ENCODE measurements around the gene DLAT.
"Not testable (repeated sequence)": the region's sequence is repeated elsewhere in the genome, so short reads cannot be mapped to it uniquely, and the experiment has no call there.

Gene DLAT

DNA sequence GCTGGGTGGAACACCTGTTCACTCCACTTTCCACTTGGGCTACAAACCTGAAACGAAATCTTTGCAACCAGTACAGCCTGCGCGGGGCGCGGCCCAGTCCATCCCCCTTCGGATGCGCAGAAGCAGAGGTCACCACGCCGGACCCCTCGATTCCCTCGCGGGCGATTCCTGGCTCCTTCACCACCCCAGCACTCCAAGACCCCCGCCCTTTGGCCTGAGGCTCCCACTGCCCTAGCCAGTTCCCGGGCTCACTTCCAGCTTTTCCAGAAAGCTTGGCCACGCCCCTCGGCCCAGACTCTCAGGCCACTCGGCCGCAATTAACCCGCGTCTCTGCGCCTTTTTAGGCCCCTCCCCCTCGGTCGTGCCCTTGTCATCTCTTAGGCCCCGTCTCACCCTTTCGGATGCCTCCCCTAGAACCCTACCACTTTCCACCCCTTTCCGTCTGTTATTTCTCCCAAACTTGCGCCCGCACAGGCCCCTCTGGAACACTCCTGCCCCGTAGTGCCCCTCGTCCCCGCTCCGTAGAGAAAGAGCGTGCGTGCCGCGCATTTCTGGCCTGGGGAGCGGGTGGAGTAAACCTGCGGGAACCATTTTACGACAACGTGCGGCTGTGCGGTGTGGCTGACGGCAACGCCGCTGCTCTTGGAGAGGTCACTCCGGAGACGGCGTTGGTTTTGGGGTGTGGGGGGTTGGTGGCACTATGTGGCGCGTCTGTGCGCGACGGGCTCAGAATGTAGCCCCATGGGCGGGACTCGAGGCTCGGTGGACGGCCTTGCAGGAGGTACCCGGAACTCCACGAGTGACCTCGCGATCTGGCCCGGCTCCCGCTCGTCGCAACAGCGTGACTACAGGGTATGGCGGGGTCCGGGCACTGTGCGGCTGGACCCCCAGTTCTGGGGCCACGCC is at the start of gene DLAT:
Gene DLAT (plus strand): TSS at position 636 of the 906 bp plus-strand sequence. CDS start 65 bp downstream, at position 701.
- DNase-seq (ENCODE audit: low read depth in 1 of 2, low spot score in 1 of 2): peak; percentile 63 to 68

DNA sequence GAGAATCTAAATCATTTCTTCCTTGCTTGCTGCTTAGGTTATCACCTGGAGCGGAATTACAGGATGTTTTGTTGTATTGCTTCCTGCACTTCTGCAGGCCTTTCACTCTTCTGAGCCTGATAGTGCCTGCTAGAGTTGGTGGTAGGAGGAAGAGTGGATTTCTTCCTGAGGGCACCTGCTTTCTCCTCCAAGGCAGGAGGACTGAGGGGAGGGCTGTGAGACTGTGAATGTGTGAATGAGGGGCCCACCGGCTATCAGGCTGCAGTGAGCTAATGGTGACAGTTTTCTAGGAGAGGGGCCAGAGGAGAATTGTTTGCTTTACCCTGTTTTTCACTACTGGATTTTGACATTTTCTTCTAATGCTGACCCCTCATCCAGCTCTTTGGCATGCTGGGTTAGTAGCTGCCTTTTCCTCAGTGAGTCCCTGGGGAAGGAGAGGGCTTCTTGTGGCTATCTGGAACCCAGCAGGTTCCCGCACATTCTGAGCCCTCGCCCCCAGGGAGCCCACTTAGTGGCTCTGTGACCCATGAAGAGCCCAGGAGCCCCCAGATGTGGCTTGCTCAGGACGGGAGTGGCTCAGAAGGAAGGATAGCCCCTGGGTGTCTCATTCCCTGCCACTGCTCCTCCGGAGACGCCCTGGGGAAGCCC is 49.0 kb upstream of the DLAT start:
- no peak for DNase-seq (ENCODE audit: low read depth in 1 of 2, low spot score in 1 of 2)

- no peak for DNase-seq (ENCODE audit: low read depth in 1 of 2, low spot score in 1 of 2)
Measured at GRCh38 chr11:111976767-111977145, 48.5 kb upstream of the DLAT start.

- DNase-seq (ENCODE audit: low read depth in 1 of 2, low spot score in 1 of 2): peak in 1 of 2 donors; percentile 3
Measured at GRCh38 chr11:111977146-111978027, 47.8 kb upstream of the DLAT start.

GRCh38 chr11:111978028-111978771 is 47.0 kb upstream of the DLAT start:
- DNase-seq (ENCODE audit: low read depth in 1 of 2, low spot score in 1 of 2): no peak

- DNase-seq (ENCODE audit: low read depth in 1 of 2, low spot score in 1 of 2): no peak
Measured at GRCh38 chr11:111980062-111980461, 45.1 kb upstream of the DLAT start.

DNA sequence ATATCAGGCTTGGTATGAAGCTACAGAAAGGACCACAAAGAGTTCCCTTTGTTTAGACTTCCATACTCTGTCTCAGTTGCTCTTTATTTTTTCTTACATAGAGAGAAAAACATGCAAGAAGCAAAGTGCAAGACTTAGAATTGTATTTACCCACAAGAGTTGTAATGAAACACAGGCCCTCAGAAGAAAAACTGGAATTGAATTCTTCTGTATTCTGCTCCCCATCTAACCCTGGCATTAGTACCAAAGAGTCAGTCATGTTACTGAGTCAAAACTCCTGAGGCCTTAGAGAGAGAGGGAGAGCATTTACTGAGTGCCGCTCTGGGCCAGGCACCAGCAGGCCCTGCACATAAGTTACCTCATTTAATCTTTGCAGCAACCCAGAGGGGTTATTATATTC is 43.9 kb upstream of the DLAT start:
- DNase-seq (ENCODE audit: low read depth in 1 of 2, low spot score in 1 of 2): no peak

GRCh38 chr11:111982019-111982464 is 43.2 kb upstream of the DLAT start:
- DNase-seq (ENCODE audit: low read depth in 1 of 2, low spot score in 1 of 2): peak; percentile 7 to 23

DNA sequence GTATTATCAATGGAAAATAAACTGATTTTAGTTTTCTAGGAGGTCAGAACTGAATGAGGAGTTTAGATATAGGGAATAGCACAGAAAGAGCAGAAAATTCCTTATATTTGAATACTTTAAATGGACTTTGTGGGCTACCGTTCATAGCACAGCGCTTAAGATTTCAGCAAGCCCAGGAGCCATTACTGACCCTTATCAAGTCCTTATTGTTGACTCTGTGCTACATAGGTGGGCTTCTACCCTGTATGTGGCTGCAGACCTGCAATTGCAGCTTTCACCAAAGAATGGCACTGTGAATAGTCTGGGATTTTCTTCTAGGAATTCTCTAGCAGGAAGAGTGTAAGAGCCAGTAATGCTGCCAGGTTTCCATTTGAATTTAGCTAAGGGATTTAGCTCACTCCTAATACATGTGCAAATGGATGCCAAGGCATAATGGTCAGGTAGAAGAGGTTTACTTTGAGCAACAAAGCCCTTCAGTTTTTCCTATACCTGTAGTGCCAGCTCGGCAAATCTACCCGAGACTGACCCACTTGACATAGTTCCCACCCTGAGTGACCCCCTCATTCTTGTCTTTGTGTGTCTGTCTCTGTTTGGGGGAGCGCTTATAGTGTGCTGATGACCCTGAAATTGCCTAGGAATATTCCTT is 42.5 kb upstream of the DLAT start:
- no peak for DNase-seq (ENCODE audit: low read depth in 1 of 2, low spot score in 1 of 2)

GRCh38 chr11:111983187-111983986 is 41.8 kb upstream of the DLAT start:
- DNase-seq (ENCODE audit: low read depth in 1 of 2, low spot score in 1 of 2): no peak

- DNase-seq (ENCODE audit: low read depth in 1 of 2, low spot score in 1 of 2): no peak
Measured at GRCh38 chr11:111986589-111986988, 38.6 kb upstream of the DLAT start.

DNA sequence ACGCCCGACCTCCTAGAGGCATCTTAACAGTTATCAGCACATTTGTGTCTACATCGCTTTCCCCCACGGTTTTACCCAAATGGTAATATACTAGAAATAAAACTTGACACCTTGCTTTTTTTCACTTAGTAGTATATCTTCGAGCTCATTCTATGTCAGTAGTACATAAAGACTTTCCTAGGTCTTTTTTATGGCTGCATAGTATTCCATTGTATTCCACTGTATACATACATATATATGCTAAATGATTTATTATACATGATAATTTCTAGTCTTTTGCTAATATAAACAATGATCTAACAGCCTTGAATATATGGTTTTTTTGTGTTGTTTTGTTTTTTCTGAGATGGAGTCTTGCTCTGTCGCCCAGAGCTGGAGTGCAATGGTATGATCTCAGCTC is 34.8 kb upstream of the DLAT start:
- no peak for DNase-seq (ENCODE audit: low read depth in 1 of 2, low spot score in 1 of 2)

GRCh38 chr11:111992206-111992855 is 32.9 kb upstream of the DLAT start:
- no peak for DNase-seq (ENCODE audit: low read depth in 1 of 2, low spot score in 1 of 2)

DNA sequence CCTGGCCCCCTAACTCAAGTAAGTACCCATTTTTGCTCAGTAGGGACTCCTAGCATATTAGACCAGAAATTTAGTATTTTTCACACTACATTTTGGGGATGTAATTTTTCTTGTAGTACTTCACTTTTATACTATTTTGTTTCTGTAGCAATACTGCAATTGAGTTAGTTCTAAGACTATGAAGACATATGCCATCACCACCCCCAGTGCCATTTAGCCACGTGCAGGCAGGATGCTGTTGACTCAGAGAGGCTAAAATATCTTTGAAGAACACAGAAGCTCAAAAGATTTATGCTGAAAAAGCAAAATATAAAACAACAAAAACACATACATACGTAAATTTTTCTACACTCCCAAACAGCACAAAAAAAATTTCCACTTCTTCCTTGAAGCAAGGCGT is 29.1 kb upstream of the DLAT start:
- DNase-seq (ENCODE audit: low read depth in 1 of 2, low spot score in 1 of 2): no peak

- DNase-seq (ENCODE audit: low read depth in 1 of 2, low spot score in 1 of 2): not testable (repeated sequence)
Measured at GRCh38 chr11:111996669-111997068, 28.5 kb upstream of the DLAT start.

GRCh38 chr11:111999111-111999510 is 26.1 kb upstream of the DLAT start:
- DNase-seq (ENCODE audit: low read depth in 1 of 2, low spot score in 1 of 2): no peak

DNA sequence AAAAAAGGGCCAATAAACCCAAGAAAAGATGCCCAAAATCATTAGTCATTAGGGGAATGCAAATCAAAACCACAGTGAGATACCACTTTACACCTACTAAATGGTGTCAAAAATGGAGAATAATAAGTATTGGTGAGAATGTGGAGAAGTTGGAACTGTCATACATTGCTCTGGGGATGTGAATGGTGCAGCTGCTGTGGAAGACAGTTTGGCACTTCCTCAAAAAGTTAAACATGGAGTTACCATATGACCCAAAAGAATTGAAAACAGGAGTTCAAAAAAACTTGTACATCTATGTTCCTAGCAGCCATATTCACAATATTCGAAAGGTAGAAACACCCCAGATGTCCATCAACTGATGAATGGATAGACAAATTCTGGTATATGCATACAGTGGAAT is 24.5 kb upstream of the DLAT start:
- DNase-seq (ENCODE audit: low read depth in 1 of 2, low spot score in 1 of 2): no peak

GRCh38 chr11:112002491-112003216 is 22.6 kb upstream of the DLAT start:
- DNase-seq (ENCODE audit: low read depth in 1 of 2, low spot score in 1 of 2): no peak
